Heart right ventricle (tissue), 16 donors: ENCODE results near the gene MTFMT. TPM values are rescaled to one million over a fixed set of nuclear protein-coding genes. Genes with fewer than 3 reads are reported as not detected.

Experiments used
- ATAC-seq, 8 donors: fragments of 200-7000 bp; cut with Tn5 transposase; one replicate each; pipeline ENCODE4 v1.9.1; 2020; ENCODE audit warnings: mild to moderate bottlenecking in 8 of 8, moderate library complexity in 8 of 8, moderate number of reproducible peaks in 1 of 8
- DNase-seq, 2 donors: peaks; one replicate each; pipeline ENCODE4 v3.0.0-alpha.2; 2020
- H3K27ac ChIP-seq, 10 donors: fragments of 200-600 bp; sonication (generic) in 2 of 10; one replicate each; pipeline versions ENCODE4 v1.5.0 to v1.8.0; 2020 to 2022; ENCODE audit warnings: mild to moderate bottlenecking in 3 of 10
- H3K27me3 ChIP-seq, 7 donors: fragments of 200-600 bp; one replicate each; pipeline ENCODE4 v1.8.0; 2021 to 2022; ENCODE audit warnings: mild to moderate bottlenecking in 2 of 7
- H3K36me3 ChIP-seq, 9 donors: fragments of 200-600 bp; sonication (generic) in 1 of 9; one replicate each; pipeline versions ENCODE4 v1.5.0 to v1.8.0; 2020 to 2022; ENCODE audit warnings: mild to moderate bottlenecking in 2 of 9
- H3K4me1 ChIP-seq, 9 donors: fragments of 200-600 bp; sonication (generic) in 1 of 9; one replicate each; pipeline versions ENCODE4 v1.5.0 to v1.8.0; 2020 to 2022; ENCODE audit warnings: mild to moderate bottlenecking in 4 of 9
- H3K4me3 ChIP-seq, 10 donors: fragments of 200-600 bp; sonication (generic) in 2 of 10; one replicate each; pipeline versions ENCODE4 v1.5.0 to v1.8.0; 2020 to 2022; ENCODE audit warnings: mild to moderate bottlenecking in 7 of 10, moderate library complexity in 2 of 10
- H3K9me3 ChIP-seq, 11 donors: fragments of 200-600 bp in 10 of 11; sonication (generic) in 2 of 11; one replicate each; pipeline versions ENCODE4 v1.5.0 to v1.8.0; 2013 to 2022; ENCODE audit warnings: mild to moderate bottlenecking in 2 of 11, control low read depth in 1 of 11, moderate library complexity in 1 of 11
- CTCF ChIP-seq, 9 donors: fragments of 200-600 bp; sonication (generic) in 2 of 9; IDR thresholded peaks; one replicate each; pipeline versions ENCODE4 v1.5.0 to v1.8.0; 2021 to 2022; ENCODE audit warnings: antibody characterized with exemption in 9 of 9, mild to moderate bottlenecking in 5 of 9, moderate library complexity in 1 of 9
- WGBS, 2 donors: extraction: QIAGEN DNeasy Blood & Tissue Kit; methylation state at CpG; one replicate each; pipeline ENCODE4 v1.1.7; 2013; ENCODE audit warnings: inconsistent platforms in 1 of 2; 5-methylcytosine and 5-hydroxymethylcytosine counted together
- intact Hi-C, 10 donors: fragments of 100-400 bp; cut with DNase I; formaldehyde crosslinking; loops; one replicate each; pipeline versions ENCODE4 v1.11.1 to v1.14.2; 2022
- polyA plus RNA-seq, 2 donors: library from polyadenylated mRNA; stranded (reverse); fragments of 200-250 nt; gene quantifications; one replicate each; pipeline ENCODE4 v1.2.3, GENCODE V29; 2013
- total RNA-seq, 10 donors: library from RNA; stranded (reverse); fragmentation: NEBNext Ultra II Directional in 3 of 10; extraction: Animal tissue kit (Norgen Biotek cat#: 25700) in 3 of 10; gene quantifications; one replicate each; pipeline versions ENCODE4 v1.2.1 to v1.2.4, GENCODE V29; 2021 to 2023
- donor health status: Arrhythmogenic right ventricular cardiomyopathy.
- donor health status: ischemic (EF 13 %, LVEDD 7.1; RV severe dilation, severe dysfunction).
- donor health status: healthy with polysubstance abuse.
- donor health status: DM: no; HTN: yes; CAD: no.
- donor health status: DM: no; HTN: no; CAD: no.
- donor health status: ischemic (EF 25% LVEDD 6.9; RV normal size, moderate dysfunction).
- donor health status: ischemic (EF 25% LVEDD 5.7; RV mildly dilated, moderate dysfunction).
- donor health status: healthy.
- donor health status: DM: yes; HTN: yes; CAD: no.
- donor health status: Ischemic cardiomyopathy.
- donor health status: ischemic (EF 35%, LVEDD 5.7; RV mildly dilated, moderate dysfunction).
- donor health status: nonischemic (EF 11% LVEDD 7.7; RV severe dilation, severe dysfunction).
- donor health status: DM: yes; HTN: yes; CAD: no.
- donor health status: PGD.
- donor health status: ischemic (EF 29% LVEDD 5.4; RV normal size, mild dysfunction).
- donor health status: nonischemic (EF 23%, LVEDD 6.1; RV moderate dilation, normal function).

Gene MTFMT
- total and polyA plus RNA-seq, 12 donors: 5.5 to 21.9 (median 18.2) TPM

GRCh38 chr15:64961013-64961412 is 68.4 kb downstream of the MTFMT start:
- H3K4me3 ChIP-seq: no peak overlapping the region
- intact Hi-C loops: no loop called here
- DNase-seq (no peak), ATAC-seq (no peak)
- no peaks in the 10 kb centered on the region for H3K4me1 ChIP-seq
- WGBS, 2 donors: 94 to 96% methylated on average over 5 of the region's 5 CpGs
- H3K9me3 ChIP-seq: no peaks in the 10 kb centered on the region
- no peak overlapping the region for H3K27ac ChIP-seq
- H3K36me3 ChIP-seq: peaks cover 0 to 100% (median 65%) of the 10 kb centered on the region in 9 donors
- no peaks in the 10 kb centered on the region for H3K27me3 ChIP-seq
- no peak for TF ChIP-seq CTCF (IDR thresholded peaks at IDR 0.05)

GRCh38 chr15:64960153-64960552 is 69.3 kb downstream of the MTFMT start:
- intact Hi-C loops: no loop called here
- 97 to 98% methylated on average over 6 of the region's 6 CpGs for WGBS, 2 donors
- no peak for TF ChIP-seq CTCF (IDR thresholded peaks at IDR 0.05)
- ATAC-seq: peak in 1 of 8 donors; percentile 29
- H3K4me3 ChIP-seq: no peak overlapping the region
- no peak for DNase-seq
- H3K9me3 ChIP-seq: no peaks in the 10 kb centered on the region
- no peaks in the 10 kb centered on the region for H3K27me3 ChIP-seq
- H3K4me1 ChIP-seq: no peaks in the 10 kb centered on the region
- peaks cover 0 to 100% (median 61%) of the 10 kb centered on the region in 9 donors for H3K36me3 ChIP-seq
- H3K27ac ChIP-seq: no peak overlapping the region

- ATAC-seq (no peak), DNase-seq (no peak)
- 97 to 98% methylated on average over 9 of the region's 9 CpGs for WGBS, 2 donors
- Histone ChIP-seq H3K27me3 (no peaks in the 10 kb centered on the region), H3K4me3 (no peak overlapping the region), H3K4me1 (no peaks in the 10 kb centered on the region), H3K9me3 (no peaks in the 10 kb centered on the region), H3K27ac (no peak overlapping the region), H3K36me3 (peaks cover 0 to 92% (median 51%) of the 10 kb centered on the region in 9 donors)
- intact Hi-C loops: no loop called here
- TF ChIP-seq CTCF (IDR thresholded peaks at IDR 0.05): no peak
These were observed 70.3 kb downstream of the MTFMT start for GRCh38 chr15:64959128-64959527.

GRCh38 chr15:64954395-64954794 is 75.0 kb downstream of the MTFMT start:
- intact Hi-C loops: no loop called here
- peaks cover 0 to 10% (median 0%) of the 10 kb centered on the region in 11 donors for H3K9me3 ChIP-seq
- no peaks in the 10 kb centered on the region for H3K4me1 ChIP-seq
- H3K36me3 ChIP-seq: peaks cover 0 to 45% (median 15%) of the 10 kb centered on the region in 9 donors
- TF ChIP-seq CTCF (IDR thresholded peaks at IDR 0.05): no peak
- DNase-seq (no peak), ATAC-seq (no peak)
- no peak overlapping the region for H3K4me3 ChIP-seq
- no peak overlapping the region for H3K27ac ChIP-seq
- 60 to 69% methylated on average over 3 of the region's 3 CpGs for WGBS, 2 donors
- no peaks in the 10 kb centered on the region for H3K27me3 ChIP-seq
